ENCODE data around the gene STK25.

GRCh38 chr2:241501551-241501950, 6.8 kb downstream of the STK25 start:
- TF ChIP-seq CTCF (IDR thresholded peaks at IDR 0.05; ENCODE audit: insufficient read depth, low read depth, low read length): no peak
- TF ChIP-seq EZH2 (IDR thresholded peaks at IDR 0.05; ENCODE audit: insufficient read depth, low read length): no peak
